Type B pancreatic cell (in vitro differentiated cells): ENCODE measurements around the gene PGF. TPM values are rescaled to one million over a fixed set of nuclear protein-coding genes. Genes with fewer than 3 reads are reported as not detected.

ENCODE experiments used
- DNase-seq: peaks from one replicate; pipeline ENCODE4 v3.0.0; 2021; ENCODE audit warnings: mixed read lengths; ENCODE audit not compliant: unreplicated experiment; ENCODE audit errors: extremely low spot score
- H3K27ac Mint-ChIP-seq: 2 replicates; pipeline ENCODE4 v1.8.0; 2021; ENCODE audit warnings: mild to moderate bottlenecking, mixed read lengths
- H3K27me3 Mint-ChIP-seq: 2 replicates; pipeline ENCODE4 v1.8.0; 2021; ENCODE audit warnings: mixed read lengths
- H3K36me3 Mint-ChIP-seq: 2 replicates; pipeline ENCODE4 v1.8.0; 2021; ENCODE audit warnings: mixed read lengths
- H3K4me1 Mint-ChIP-seq: one replicate; pipeline ENCODE4 v1.8.0; 2021; ENCODE audit warnings: mixed read lengths; ENCODE audit not compliant: unreplicated experiment
- H3K4me3 Mint-ChIP-seq: 2 replicates; pipeline ENCODE4 v1.8.0; 2021; ENCODE audit warnings: mild to moderate bottlenecking, mixed read lengths
- H3K9me3 Mint-ChIP-seq: 2 replicates; pipeline ENCODE4 v1.8.0; 2021; ENCODE audit warnings: mixed read lengths
- CTCF ChIP-seq: fragments of 200-600 bp; sonication (generic); conservative IDR thresholded peaks from 2 replicates; pipeline ENCODE4 v1.5.0; 2021; ENCODE audit warnings: antibody characterized with exemption, mild to moderate bottlenecking
- total RNA-seq: library from RNA; stranded (reverse); gene quantifications from 2 replicates; pipeline ENCODE4 v1.2.1, GENCODE V29; 2021; ENCODE audit warnings: low replicate concordance

Gene PGF
- total RNA-seq, 1 donor from 2014 or later: 16.8 TPM

DNA sequence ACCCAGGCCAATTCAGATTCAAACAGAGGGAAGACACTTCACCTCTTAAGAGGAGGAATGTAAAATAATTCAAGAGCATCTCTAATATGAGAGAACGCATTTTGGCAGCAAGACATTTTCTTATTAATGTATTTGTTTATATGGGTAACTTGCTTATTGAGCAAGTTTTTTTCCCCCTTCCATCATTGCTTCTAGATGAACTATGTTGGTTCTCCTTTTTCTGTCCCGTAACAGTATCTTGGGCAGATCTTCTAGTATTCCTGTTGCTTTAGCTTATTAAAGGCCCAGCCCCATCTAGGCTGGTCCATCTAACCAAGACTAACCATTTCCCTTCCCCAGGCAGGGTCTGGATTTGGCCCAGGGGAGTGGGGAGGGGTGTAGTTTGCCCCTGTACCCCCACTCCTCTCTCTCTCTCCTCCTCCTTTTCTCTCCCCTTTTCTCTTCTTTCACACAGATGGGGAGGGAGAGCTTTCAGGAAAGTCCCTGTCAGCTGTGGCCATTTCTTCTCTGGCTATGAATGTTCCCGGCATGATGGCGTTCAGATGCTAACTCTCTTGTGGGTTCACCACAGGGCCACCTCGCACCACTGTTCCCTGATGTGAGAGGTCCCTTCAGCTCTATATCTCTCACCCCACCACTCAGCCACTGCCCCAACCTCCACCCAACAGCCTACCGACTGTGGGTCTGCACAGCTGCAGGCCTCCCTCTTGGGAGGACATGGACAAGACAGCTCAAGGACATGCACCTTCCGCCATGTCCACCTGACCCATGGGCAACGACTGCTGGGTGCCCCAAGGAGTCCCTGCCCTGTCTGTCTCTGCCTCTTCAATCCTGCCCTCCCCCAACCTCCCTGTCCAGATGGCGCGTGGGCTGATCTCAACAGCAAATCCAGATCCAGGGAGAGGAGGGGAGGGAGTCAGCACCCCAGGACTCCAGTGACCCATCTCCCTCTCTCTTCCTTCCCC lies 16.6 kb downstream of the PGF start:
- H3K9me3 Mint-ChIP-seq: no peaks in the 10 kb centered on the region
- H3K36me3 Mint-ChIP-seq: no peaks in the 10 kb centered on the region
- no peak for TF ChIP-seq CTCF
- peaks cover 14% of the 10 kb centered on the region for H3K27me3 Mint-ChIP-seq
- H3K4me1 Mint-ChIP-seq: peaks cover 12% of the 10 kb centered on the region
- DNase-seq: no peak
- H3K4me3 Mint-ChIP-seq: no peak overlapping the region
- no peak overlapping the region for H3K27ac Mint-ChIP-seq

GRCh38 chr14:74937171-74937570 lies 18.2 kb downstream of the PGF start:
- TF ChIP-seq CTCF: no peak
- Mint-ChIP-seq H3K4me1 (peaks cover 18% of the 10 kb centered on the region), H3K4me3 (no peak overlapping the region), H3K27me3 (peaks cover 23% of the 10 kb centered on the region), H3K9me3 (no peaks in the 10 kb centered on the region), H3K36me3 (no peaks in the 10 kb centered on the region), H3K27ac (no peak overlapping the region)
- DNase-seq: no peak

DNA sequence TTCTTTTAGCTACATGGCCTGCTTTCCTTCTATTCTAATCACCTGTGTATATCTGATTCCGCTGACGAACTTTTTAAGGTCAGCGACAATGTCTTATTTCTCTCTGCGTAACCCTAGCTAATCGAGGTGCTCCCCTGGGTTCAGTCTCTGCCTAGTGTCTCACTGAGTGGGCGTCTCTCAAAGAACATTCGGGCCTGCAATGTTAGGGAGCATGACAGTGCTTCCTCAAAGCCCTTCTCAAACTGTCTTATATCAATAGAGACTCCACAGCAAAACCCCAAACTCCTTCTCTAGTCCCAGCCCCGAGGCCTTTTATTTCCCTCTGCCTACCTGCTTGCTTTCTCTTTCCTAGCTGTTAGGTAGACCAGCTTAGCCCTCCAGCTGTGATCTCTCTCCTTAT lies 18.7 kb downstream of the PGF start:
- peaks cover 18% of the 10 kb centered on the region for H3K4me1 Mint-ChIP-seq
- no peak overlapping the region for H3K27ac Mint-ChIP-seq
- no peak for TF ChIP-seq CTCF
- peaks cover 23% of the 10 kb centered on the region for H3K27me3 Mint-ChIP-seq
- no peak overlapping the region for H3K4me3 Mint-ChIP-seq
- no peaks in the 10 kb centered on the region for H3K9me3 Mint-ChIP-seq
- no peak for DNase-seq
- H3K36me3 Mint-ChIP-seq: no peaks in the 10 kb centered on the region

GRCh38 chr14:74936151-74936550 lies 19.2 kb downstream of the PGF start:
- H3K27me3 Mint-ChIP-seq: peaks cover 23% of the 10 kb centered on the region
- TF ChIP-seq CTCF: no peak
- no peaks in the 10 kb centered on the region for H3K36me3 Mint-ChIP-seq

GRCh38 chr14:74935360-74935680 lies 20.1 kb downstream of the PGF start:
- Mint-ChIP-seq H3K9me3 (no peaks in the 10 kb centered on the region), H3K4me1 (peaks cover 18% of the 10 kb centered on the region), H3K27me3 (peaks cover 27% of the 10 kb centered on the region), H3K4me3 (no peak overlapping the region), H3K36me3 (no peaks in the 10 kb centered on the region), H3K27ac (no peak overlapping the region)
- DNase-seq: no peak
- TF ChIP-seq CTCF: no peak

More at GRCh38 chr14:74936151-74936550, 19.2 kb downstream of the PGF start:
- DNase-seq: no peak
- no peak overlapping the region for H3K4me3 Mint-ChIP-seq
- H3K4me1 Mint-ChIP-seq: peaks cover 18% of the 10 kb centered on the region
- no peaks in the 10 kb centered on the region for H3K9me3 Mint-ChIP-seq
- H3K27ac Mint-ChIP-seq: no peak overlapping the region
